A549 (cell line): ENCODE data around the gene KCTD19. TPM values are rescaled to one million over a fixed set of nuclear protein-coding genes. Genes with fewer than 3 reads are reported as not detected.

Source experiments
- ATAC-seq, 2 experiments: fragments of 200-7000 bp in 1 of 2; fragments of >200 bp in 1 of 2; cut with Nextera tagmentation in 1 of 2; cut with Tn5 transposase in 1 of 2; 3 replicates each; pipeline versions ENCODE4 v1.8.0 to v1.9.1; 2018 to 2020; ENCODE audit warnings: mild to moderate bottlenecking in 1 of 2, moderate library complexity in 1 of 2
- CTCF ChIA-PET: fragments of 300-600 bp; sonication (Branson Sonifier 250); formaldehyde crosslinking; extraction: SDS; loops from one replicate; lab custom pipeline; 2021; ENCODE audit warnings: antibody characterized with exemption, inconsistent platforms; lab: Yijun Ruan, JAX
- POLR2A ChIA-PET: fragments of 350-600 bp; formaldehyde crosslinking; extraction: SDS; loops from one replicate; lab custom pipeline; 2021; ENCODE audit warnings: antibody characterized with exemption, inconsistent platforms; lab: Yijun Ruan, JAX
- DNase-seq, 2 experiments: peaks; one replicate each; pipeline versions ENCODE4 v3.0.0 to v3.0.0-alpha.2; 2011 to 2016; ENCODE audit warnings: low read depth in 1 of 2, low spot score in 1 of 2
- FAIRE-seq: peaks from 2 replicates; lab custom pipeline; 2011; peaks lifted over from hg19 to GRCh38; lab: Jason Lieb, UNC
- H3K27ac ChIP-seq, 2 experiments: fragments of >200 bp; sonication (Bioruptor Twin); formaldehyde crosslinking; 3 replicates each; pipeline ENCODE4 v1.5.1; 2016 to 2017
- H3K4me1 ChIP-seq: fragments of >200 bp; sonication (Bioruptor Twin); formaldehyde crosslinking; 3 replicates; pipeline ENCODE4 v1.6.1; 2016
- H3K4me2 ChIP-seq: fragments of >200 bp; sonication (Bioruptor Twin); formaldehyde crosslinking; 3 replicates; pipeline ENCODE4 v1.6.1; 2016
- H3K4me3 ChIP-seq: fragments of >200 bp; sonication (Bioruptor Twin); formaldehyde crosslinking; 3 replicates; pipeline ENCODE4 v1.5.1; 2016
- H3K9me3 ChIP-seq: fragments of >200 bp; sonication (Bioruptor Twin); formaldehyde crosslinking; 3 replicates; pipeline ENCODE4 v1.6.1; 2016
- CBX8 ChIP-seq: fragments of 200-600 bp; sonication (generic); IDR thresholded peaks from 2 replicates; pipeline ENCODE4 v1.6.1; 2016
- CHD4 ChIP-seq: fragments of 200-600 bp; sonication (generic); IDR thresholded peaks from 2 replicates; pipeline ENCODE4 v1.6.1; 2016; ENCODE audit warnings: antibody characterized with exemption, mild to moderate bottlenecking, borderline replicate concordance
- CTCF ChIP-seq: fragments of >200 bp; sonication (Bioruptor Twin); formaldehyde crosslinking; IDR thresholded peaks from 3 replicates; pipeline ENCODE4 v1.5.1; 2016
- EP300 ChIP-seq, 2 experiments: fragments of >200 bp; sonication (Bioruptor Twin); formaldehyde crosslinking; IDR thresholded peaks; 2 replicates in 1 of 2; 3 replicates in 1 of 2; pipeline ENCODE4 v1.6.1; 2016 to 2017
- FOSB ChIP-seq: fragments of 250-450 bp; sonication (Bioruptor Pico); IDR thresholded peaks from 2 replicates; pipeline ENCODE4 v1.5.0; 2020; ENCODE audit warnings: mild to moderate bottlenecking, moderate library complexity
- FOXS1 ChIP-seq: fragments of 250-450 bp; sonication (Bioruptor Pico); IDR thresholded peaks from 2 replicates; pipeline ENCODE4 v1.5.0; 2020; ENCODE audit warnings: mild to moderate bottlenecking, moderate library complexity
- GATA3 ChIP-seq: IDR thresholded peaks from 2 replicates; pipeline ENCODE4 v1.6.1; 2012; ENCODE audit warnings: borderline replicate concordance
- HDAC2 ChIP-seq: fragments of 200-600 bp; sonication (generic); IDR thresholded peaks from 2 replicates; pipeline ENCODE4 v1.6.1; 2016
- HEYL ChIP-seq: fragments of 250-450 bp; sonication (Bioruptor Pico); IDR thresholded peaks from 2 replicates; pipeline ENCODE4 v1.8.0; 2021; ENCODE audit warnings: mild to moderate bottlenecking, moderate library complexity
- HOXB5 ChIP-seq: fragments of 250-450 bp; sonication (Bioruptor Pico); IDR thresholded peaks from 2 replicates; pipeline ENCODE4 v1.5.0; 2020; ENCODE audit warnings: mild to moderate bottlenecking, moderate library complexity
- NFE2L2 ChIP-seq: fragments of 150-350 bp; conservative IDR thresholded peaks from 2 replicates; pipeline ENCODE4 v1.6.1; 2014; ENCODE audit warnings: low read length
- POLR2AphosphoS2 ChIP-seq: conservative IDR thresholded peaks from 2 replicates; pipeline ENCODE4 v1.6.1; 2012; ENCODE audit warnings: low read length, improper control_type of control experiment, inconsistent platforms
- RAD21 ChIP-seq, 2 experiments: fragments of >200 bp in 1 of 2; sonication (Bioruptor Twin) in 1 of 2; formaldehyde crosslinking in 1 of 2; IDR thresholded peaks in 1 of 2; conservative IDR thresholded peaks in 1 of 2; 2 replicates in 1 of 2; 3 replicates in 1 of 2; pipeline ENCODE4 v1.6.1; 2012 to 2018; ENCODE audit warnings: inconsistent platforms in 1 of 2
- RARB ChIP-seq: fragments of 250-450 bp; sonication (Bioruptor Pico); IDR thresholded peaks from 2 replicates; pipeline ENCODE4 v1.8.0; 2021; ENCODE audit warnings: mild to moderate bottlenecking, moderate library complexity
- RFX5 ChIP-seq: fragments of 450-650 bp; IDR thresholded peaks from 2 replicates; pipeline ENCODE4 v1.7.1; 2014; ENCODE audit warnings: antibody characterized with exemption, mild to moderate bottlenecking, moderate library complexity
- SMC3 ChIP-seq: fragments of >200 bp; sonication (Bioruptor Twin); formaldehyde crosslinking; IDR thresholded peaks from 3 replicates; pipeline ENCODE4 v1.6.1; 2018; ENCODE audit warnings: inconsistent platforms
- SREBF2 ChIP-seq: fragments of 450-650 bp; IDR thresholded peaks from 2 replicates; pipeline ENCODE4 v1.6.1; 2014; ENCODE audit warnings: mild to moderate bottlenecking, moderate library complexity
- TFCP2L1 ChIP-seq: fragments of 250-450 bp; sonication (Bioruptor Pico); IDR thresholded peaks from 2 replicates; pipeline ENCODE4 v1.5.0; 2021; ENCODE audit warnings: mild to moderate bottlenecking
- TP53 ChIP-seq: fragments of 250-450 bp; sonication (Bioruptor Pico); IDR thresholded peaks from 2 replicates; pipeline ENCODE4 v1.5.0; 2021; ENCODE audit warnings: mild to moderate bottlenecking, moderate library complexity
- ZFP36 ChIP-seq: fragments of 450-650 bp; IDR thresholded peaks from 2 replicates; pipeline ENCODE4 v1.6.1; 2014; ENCODE audit warnings: borderline replicate concordance; ENCODE audit not compliant: partially characterized antibody
- WGBS: methylation state at CpG from one replicate; pipeline ENCODE4 v1.1.6; 2017; ENCODE audit errors: missing lambda C conversion rate; 5-methylcytosine and 5-hydroxymethylcytosine counted together
- polyA plus RNA-seq, 4 experiments: library from polyadenylated mRNA; depleted of rRNA in 3 of 4; stranded (reverse); fragments of >200 nt; fragmentation: RNase III in 1 of 4; extraction: RNeasy Plus Mini Kit Qiagen cat#74134 plus additional on column Dnase treatment in 1 of 4; gene quantifications; 2 replicates in 3 of 4; 3 replicates in 1 of 4; pipeline ENCODE4 v1.2.3, GENCODE V29; 2011 to 2017
- TF ChIP-seq, protein P1 (sequence below): fragments of 150-350 bp; IDR thresholded peaks from 2 replicates; pipeline ENCODE4 v1.6.1; 2014; ENCODE audit warnings: low read depth, mild to moderate bottlenecking, low read length
- TF ChIP-seq, protein P2 (sequence below): fragments of 250-450 bp; sonication (Bioruptor Pico); IDR thresholded peaks from 2 replicates; pipeline ENCODE4 v1.5.0; 2020; ENCODE audit warnings: low read depth, mild to moderate bottlenecking, moderate library complexity
- TF ChIP-seq, protein P3 (sequence below): fragments of 450-650 bp; IDR thresholded peaks from 2 replicates; pipeline ENCODE4 v1.6.1; 2014; ENCODE audit warnings: antibody characterized with exemption

The KCTD19 gene
- polyA plus RNA-seq, 2 of the 4 experiments (the other 2 are of a cell fraction): 0.57 to 1.1 TPM

DNA sequence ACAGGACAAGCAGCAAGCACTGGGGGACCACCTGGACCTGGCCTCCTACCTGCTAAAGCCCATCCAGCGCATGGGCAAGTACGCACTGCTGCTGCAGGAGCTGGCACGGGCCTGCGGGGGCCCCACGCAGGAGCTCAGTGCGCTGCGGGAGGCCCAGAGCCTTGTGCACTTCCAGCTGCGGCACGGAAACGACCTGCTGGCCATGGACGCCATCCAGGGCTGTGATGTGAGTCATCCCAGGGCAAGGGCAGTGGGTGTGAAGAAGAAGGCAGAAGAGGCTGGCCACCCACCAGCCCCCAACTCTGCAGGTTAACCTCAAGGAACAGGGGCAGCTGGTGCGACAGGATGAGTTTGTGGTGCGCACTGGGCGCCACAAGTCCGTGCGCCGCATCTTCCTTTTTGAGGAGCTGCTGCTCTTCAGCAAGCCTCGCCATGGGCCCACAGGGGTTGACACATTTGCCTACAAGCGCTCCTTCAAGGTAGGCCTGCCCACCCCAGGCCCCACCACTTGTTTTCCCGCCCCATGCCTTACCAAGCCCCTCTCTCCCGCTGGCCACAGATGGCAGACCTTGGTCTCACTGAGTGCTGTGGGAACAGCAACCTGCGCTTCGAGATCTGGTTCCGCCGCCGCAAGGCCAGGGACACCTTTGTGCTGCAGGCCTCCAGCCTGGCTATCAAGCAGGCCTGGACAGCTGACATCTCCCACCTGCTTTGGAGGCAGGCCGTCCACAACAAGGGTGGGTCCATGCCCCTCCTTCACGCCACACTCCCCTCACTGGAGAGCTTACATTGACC is 39.9 kb downstream of the KCTD19 start:
- H3K4me2 ChIP-seq: no peak overlapping the region
- H3K9me3 ChIP-seq: no peaks in the 10 kb centered on the region
- ChIA-PET POLR2A (interaction anchor here (0.5 kb wide), 1 partner anchor 112 kb away, joined by 3 read pairs; no protein-coding TSS in a partner anchor), CTCF (interaction anchor here (0.5 to 5.4 kb wide), 14 partner anchors 10 to 391 kb away, joined by 3 to 36 read pairs (median 6); partner anchors contain the start of genes FHOD1, KCTD19, LRRC36 and ZDHHC1)
- H3K4me1 ChIP-seq: peaks cover 15% of the 10 kb centered on the region; the same call in 2 of the 3 replicates
- TF ChIP-seq RARB (CRISPR knock-in tag): no peak
- TF ChIP-seq, protein P1, sequence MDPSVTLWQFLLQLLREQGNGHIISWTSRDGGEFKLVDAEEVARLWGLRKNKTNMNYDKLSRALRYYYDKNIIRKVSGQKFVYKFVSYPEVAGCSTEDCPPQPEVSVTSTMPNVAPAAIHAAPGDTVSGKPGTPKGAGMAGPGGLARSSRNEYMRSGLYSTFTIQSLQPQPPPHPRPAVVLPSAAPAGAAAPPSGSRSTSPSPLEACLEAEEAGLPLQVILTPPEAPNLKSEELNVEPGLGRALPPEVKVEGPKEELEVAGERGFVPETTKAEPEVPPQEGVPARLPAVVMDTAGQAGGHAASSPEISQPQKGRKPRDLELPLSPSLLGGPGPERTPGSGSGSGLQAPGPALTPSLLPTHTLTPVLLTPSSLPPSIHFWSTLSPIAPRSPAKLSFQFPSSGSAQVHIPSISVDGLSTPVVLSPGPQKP: no peak
- TF ChIP-seq HOXB5 (CRISPR knock-in tag): no peak
- no peak for TF ChIP-seq NFE2L2
- no peak for TF ChIP-seq FOXS1
- TF ChIP-seq GATA3: no peak
- no peak for TF ChIP-seq RFX5
- TF ChIP-seq CHD4: no peak
- no peak for TF ChIP-seq HEYL (CRISPR knock-in tag)
- no peak for TF ChIP-seq CTCF
- TF ChIP-seq TFCP2L1: no peak
- no peak for TF ChIP-seq EP300 (IDR thresholded peaks at IDR 0.05)
- TF ChIP-seq SREBF2: no peak
- TF ChIP-seq ZFP36: no peak
- no peak for TF ChIP-seq RAD21 (conservative IDR thresholded peaks at IDR 0.05 in 1 of 2, IDR thresholded peaks at IDR 0.05 in 1 of 2)
- no peak for TF ChIP-seq FOSB (CRISPR knock-in tag)
- no peak for TF ChIP-seq CBX8
- no peak for TF ChIP-seq TP53
- TF ChIP-seq POLR2AphosphoS2: no peak
- no peak overlapping the region for H3K27ac ChIP-seq
- DNase-seq (no peak), ATAC-seq (no peak), FAIRE-seq (no peak)
- WGBS: 89% methylated on average over 26 of the region's 28 CpGs
- no peak overlapping the region for H3K4me3 ChIP-seq

- H3K4me2 ChIP-seq: no peak overlapping the region
- ChIA-PET CTCF (interaction anchor here (0.5 to 5.4 kb wide), 37 partner anchors 8 to 579 kb away, joined by 3 to 36 read pairs (median 4); partner anchors contain the start of genes FHOD1, KCTD19, LRRC36 and SLC9A5), POLR2A (interaction anchor here (0.7 to 1.9 kb wide), 2 partner anchors 27 to 70 kb away, joined by 3 to 4 read pairs; no protein-coding TSS in a partner anchor)
- H3K4me3 ChIP-seq: no peak overlapping the region
- H3K27ac ChIP-seq: no peak overlapping the region
- DNase-seq (peak; percentile 44 to 61), ATAC-seq (peak; percentile 63 to 88; a peak in 5 of 6 replicates), FAIRE-seq (no peak)
- WGBS: 87% methylated on average over 29 of the region's 34 CpGs
- H3K4me1 ChIP-seq: peaks cover 14% of the 10 kb centered on the region; the same call in 2 of the 3 replicates
- H3K9me3 ChIP-seq: no peaks in the 10 kb centered on the region
- TF ChIP-seq, protein P2, sequence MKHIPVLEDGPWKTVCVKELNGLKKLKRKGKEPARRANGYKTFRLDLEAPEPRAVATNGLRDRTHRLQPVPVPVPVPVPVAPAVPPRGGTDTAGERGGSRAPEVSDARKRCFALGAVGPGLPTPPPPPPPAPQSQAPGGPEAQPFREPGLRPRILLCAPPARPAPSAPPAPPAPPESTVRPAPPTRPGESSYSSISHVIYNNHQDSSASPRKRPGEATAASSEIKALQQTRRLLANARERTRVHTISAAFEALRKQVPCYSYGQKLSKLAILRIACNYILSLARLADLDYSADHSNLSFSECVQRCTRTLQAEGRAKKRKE (CRISPR knock-in tag): no peak
- TF ChIP-seq RAD21 (conservative IDR thresholded peaks at IDR 0.05 in 1 of 2, IDR thresholded peaks at IDR 0.05 in 1 of 2) (peak; percentile 39 to 57), HDAC2 (no peak), CTCF (peak; percentile 48), SMC3 (peak; percentile 44; the same call in 2 of the 3 replicates)
- TF ChIP-seq, protein P3, sequence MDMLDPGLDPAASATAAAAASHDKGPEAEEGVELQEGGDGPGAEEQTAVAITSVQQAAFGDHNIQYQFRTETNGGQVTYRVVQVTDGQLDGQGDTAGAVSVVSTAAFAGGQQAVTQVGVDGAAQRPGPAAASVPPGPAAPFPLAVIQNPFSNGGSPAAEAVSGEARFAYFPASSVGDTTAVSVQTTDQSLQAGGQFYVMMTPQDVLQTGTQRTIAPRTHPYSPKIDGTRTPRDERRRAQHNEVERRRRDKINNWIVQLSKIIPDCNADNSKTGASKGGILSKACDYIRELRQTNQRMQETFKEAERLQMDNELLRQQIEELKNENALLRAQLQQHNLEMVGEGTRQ: no peak
Measured at GRCh38 chr16:67284699-67285646, 41.6 kb downstream of the KCTD19 start.
